GM12801 (cell line): ENCODE data around the gene SAP130.

Experiments
- CTCF ChIP-seq: IDR thresholded peaks from one replicate; pipeline ENCODE4 v1.5.1; 2011; ENCODE audit warnings: control low read depth; ENCODE audit not compliant: insufficient read length; ENCODE audit errors: extremely low read depth

SAP130 gene

GRCh38 chr2:127932199-127932876, 95.5 kb downstream of the SAP130 start:
- no peak for TF ChIP-seq CTCF

- TF ChIP-seq CTCF, result no peak
These were observed 98.4 kb downstream of the SAP130 start for GRCh38 chr2:127929449-127929848.

- no peak for TF ChIP-seq CTCF
These were observed 100.5 kb downstream of the SAP130 start for GRCh38 chr2:127927384-127927783.

GRCh38 chr2:127917916-127918315, 109.9 kb downstream of the SAP130 start:
- TF ChIP-seq CTCF, result no peak

GRCh38 chr2:127913808-127914457, 113.9 kb downstream of the SAP130 start:
- no peak for TF ChIP-seq CTCF

- TF ChIP-seq CTCF, result no peak
These were observed 116.1 kb downstream of the SAP130 start for GRCh38 chr2:127911737-127912136.

GRCh38 chr2:127910415-127910814, 117.4 kb downstream of the SAP130 start:
- no peak for TF ChIP-seq CTCF
